NCI-H2081 treated with DMSO at 0.1 percent for 48 hours (cell line): ENCODE data around the gene CFAP74.

Source experiments
- DNase-seq: peaks from one replicate; lab custom pipeline; 2025; lab: John Stamatoyannopoulos, UW

Gene CFAP74

GRCh38 chr1:2018217-2019171, 14.9 kb upstream of the CFAP74 start:
- no peak for DNase-seq

DNA sequence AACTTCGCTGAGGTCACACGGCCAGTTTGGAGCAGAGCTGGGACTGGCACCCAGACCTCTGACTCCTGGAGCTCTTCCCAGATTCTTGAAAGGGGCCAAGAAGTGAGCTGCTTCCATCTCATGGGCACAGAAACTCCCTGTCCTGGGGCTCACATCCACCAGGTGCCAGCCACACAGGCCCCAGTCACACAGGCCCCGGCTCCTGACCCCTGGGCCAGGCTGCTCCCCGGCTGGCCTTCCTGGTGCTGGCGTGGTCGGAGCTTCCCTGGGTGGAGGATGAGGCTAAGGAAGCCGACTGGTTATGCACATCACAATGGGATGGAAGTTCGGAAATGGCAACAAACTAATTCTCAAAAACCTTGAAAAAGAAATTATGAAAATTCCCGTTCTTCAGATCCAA, 12.5 kb upstream of the CFAP74 start:
- no peak for DNase-seq

- DNase-seq: no peak
Measured at GRCh38 chr1:2014741-2015735, 11.5 kb upstream of the CFAP74 start.

DNA sequence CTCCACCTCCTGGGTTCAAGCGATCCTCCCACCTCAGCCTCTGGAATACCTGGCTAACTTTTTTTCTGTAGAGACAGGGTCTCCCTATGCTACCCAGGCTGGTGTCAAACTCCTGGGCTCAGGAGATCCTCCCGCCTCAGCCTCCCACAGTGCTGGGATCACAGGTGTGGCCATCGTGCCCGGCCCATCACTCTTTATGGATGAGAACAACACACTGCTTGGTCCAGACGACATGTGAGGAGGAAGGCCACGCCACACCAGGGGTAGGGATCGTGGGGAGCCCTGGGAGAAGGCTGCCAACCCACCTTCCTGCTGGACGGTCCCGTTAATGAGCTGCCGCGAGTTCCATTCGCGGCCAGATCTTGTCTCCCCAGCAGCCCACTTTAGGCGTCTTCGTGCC, 10.6 kb upstream of the CFAP74 start:
- no peak for DNase-seq

GRCh38 chr1:2009101-2010053, 5.8 kb upstream of the CFAP74 start:
- no peak for DNase-seq

GRCh38 chr1:2004856-2005255, 1.3 kb upstream of the CFAP74 start:
- no peak for DNase-seq

- DNase-seq: no peak
Measured at GRCh38 chr1:2001773-2002411, 1.7 kb downstream of the CFAP74 start.

DNA sequence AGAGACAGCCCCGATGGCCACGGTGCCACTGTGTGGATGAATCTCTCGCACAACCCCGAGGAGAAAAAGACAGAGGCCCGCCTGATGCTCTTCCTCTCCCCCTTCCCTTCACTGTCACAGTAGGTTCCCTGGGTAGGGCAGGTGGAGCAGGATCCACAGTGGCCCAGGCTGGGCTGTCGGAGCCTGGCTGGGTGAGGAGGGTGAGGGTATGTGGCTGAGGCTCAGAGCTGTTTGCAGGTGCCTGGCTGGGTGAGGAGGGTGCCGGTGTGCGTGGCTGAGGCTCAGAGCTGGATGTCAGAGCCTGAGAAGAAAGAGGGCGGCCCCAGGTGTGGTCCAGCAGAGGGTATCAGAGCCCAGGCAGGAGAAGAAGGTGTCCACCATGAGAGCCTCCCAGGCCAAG, 2.7 kb downstream of the CFAP74 start:
- no peak for DNase-seq

DNA sequence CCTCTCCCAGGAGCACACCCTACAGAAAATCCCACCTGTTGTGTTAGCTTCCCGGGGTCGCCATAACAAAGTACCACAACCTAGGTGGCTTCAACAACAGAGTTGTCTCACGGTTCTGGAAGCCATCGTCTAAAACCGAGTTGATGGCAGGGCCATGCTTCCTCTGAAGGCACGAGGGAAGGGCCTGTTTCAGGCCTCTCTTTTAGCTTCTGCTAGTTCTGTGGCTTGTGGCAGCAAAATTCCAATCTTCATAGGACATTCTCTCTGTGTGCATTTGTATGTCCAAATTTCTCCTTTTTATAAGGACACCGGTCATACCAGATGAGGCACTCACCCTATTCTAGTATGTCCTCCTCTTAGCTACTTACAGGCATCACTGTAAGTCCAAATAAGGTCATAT, 3.2 kb downstream of the CFAP74 start:
- no peak for DNase-seq

GRCh38 chr1:1997576-1997975, 6.0 kb downstream of the CFAP74 start:
- DNase-seq: no peak

DNA sequence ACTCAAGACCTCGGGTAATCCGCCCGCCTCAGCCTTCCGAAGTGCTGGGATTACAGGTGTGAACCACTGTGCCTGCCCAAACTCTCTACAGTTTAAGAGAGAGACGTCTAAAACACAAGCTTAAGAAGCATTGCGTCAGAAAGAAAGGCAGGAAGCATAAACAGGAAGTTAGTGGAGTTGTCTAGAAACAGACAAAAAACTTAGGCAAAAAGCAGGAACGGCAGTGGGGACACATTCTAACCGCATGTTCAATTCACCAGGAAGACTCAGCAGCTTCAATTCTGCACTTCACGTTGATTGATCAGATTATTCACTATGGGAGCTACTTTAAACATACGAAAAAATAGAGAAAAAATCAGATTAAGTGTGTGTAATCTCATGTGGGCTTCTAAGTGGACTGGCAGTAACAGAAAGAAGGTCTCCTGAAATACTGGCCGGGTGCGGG, 7.4 kb downstream of the CFAP74 start:
- no peak for DNase-seq

GRCh38 chr1:1994536-1994935, 9.1 kb downstream of the CFAP74 start:
- no peak for DNase-seq

- DNase-seq: no peak
Measured at GRCh38 chr1:1990222-1990621, 13.4 kb downstream of the CFAP74 start.

DNA sequence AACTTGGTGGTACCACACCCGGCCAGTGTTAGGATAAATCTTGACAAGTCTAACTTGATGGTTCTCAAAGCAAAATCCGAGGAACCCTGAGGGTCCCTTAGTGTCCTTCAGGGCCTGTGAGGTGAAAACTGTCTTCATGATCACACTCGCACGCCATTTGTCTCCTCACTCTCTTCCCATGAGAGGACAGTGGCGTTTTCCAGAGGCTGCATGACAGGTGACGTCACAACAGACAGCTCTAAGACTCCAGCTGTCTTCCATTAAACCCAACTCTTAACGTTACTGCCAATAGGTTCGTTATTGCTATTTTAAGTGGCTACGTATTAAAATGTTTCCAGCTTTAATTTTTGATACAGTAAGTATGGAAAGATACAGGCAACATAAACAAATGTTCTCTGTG, 13.8 kb downstream of the CFAP74 start:
- no peak for DNase-seq

DNA sequence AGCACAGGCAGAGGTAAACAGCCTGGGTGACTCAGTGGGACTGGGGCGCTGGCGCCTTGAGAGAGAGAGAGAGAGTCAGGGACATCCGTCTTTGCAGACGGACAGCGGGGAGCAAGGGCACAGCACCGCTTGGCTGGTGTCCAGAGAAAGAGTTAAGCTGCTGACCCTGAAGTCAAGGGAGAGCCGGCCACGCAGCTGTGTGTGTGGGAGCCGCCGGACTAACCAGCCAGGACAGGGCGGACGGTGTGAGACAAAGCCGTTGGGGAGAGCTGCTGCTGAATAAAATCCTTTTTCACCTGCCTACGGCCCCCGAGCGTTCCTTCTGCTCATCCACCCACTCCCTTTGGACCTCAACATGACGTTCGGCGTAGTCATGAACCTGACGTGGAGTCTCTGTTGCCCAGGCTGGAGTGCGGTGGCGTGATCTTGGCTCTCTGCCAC, 14.5 kb downstream of the CFAP74 start:
- no peak for DNase-seq

GRCh38 chr1:1988061-1988945, 15.3 kb downstream of the CFAP74 start:
- no peak for DNase-seq

GRCh38 chr1:1987142-1987510, 16.5 kb downstream of the CFAP74 start:
- no peak for DNase-seq

GRCh38 chr1:1986451-1987141, 17.0 kb downstream of the CFAP74 start:
- DNase-seq: no peak

- DNase-seq: no peak
Measured at GRCh38 chr1:1985375-1986050, 18.1 kb downstream of the CFAP74 start.
